PC-9 (cell line): ENCODE data around the gene PCED1B. TPM values are rescaled to one million over a fixed set of nuclear protein-coding genes. Genes with fewer than 3 reads are reported as not detected.

Experiments
- BruUV-seq: library from RNA; stranded (reverse); fragments of 400-500 nt; replicated peaks from 2 replicates; lab custom pipeline; 2021; lab: Mats Ljungman, UMichigan
- CTCF ChIA-PET: fragments of 300-600 bp; sonication (Branson Sonifier 250); formaldehyde crosslinking; loops from one replicate; lab custom pipeline; 2022; ENCODE audit warnings: antibody characterized with exemption; lab: Charles Lee
- POLR2A ChIA-PET: fragments of 300-600 bp; sonication (Branson Sonifier 250); formaldehyde crosslinking; loops from one replicate; lab custom pipeline; 2022; ENCODE audit warnings: antibody characterized with exemption; ENCODE audit not compliant: unreplicated experiment; lab: Charles Lee
- DNase-seq, 2 experiments: peaks; one replicate each; pipeline versions ENCODE4 v3.0.0 to v3.0.0-alpha.2; 2015 to 2022; ENCODE audit warnings: mixed read lengths in 1 of 2
- H2AFZ ChIP-seq: fragments of 200-600 bp; sonication (generic); 2 replicates; pipeline ENCODE4 v1.8.1; 2017; ENCODE audit warnings: antibody characterized with exemption
- H3F3A ChIP-seq: fragments of 200-600 bp; sonication (generic); 2 replicates; pipeline ENCODE4 v1.8.1; 2017; ENCODE audit warnings: antibody characterized with exemption, mild to moderate bottlenecking, low read depth; ENCODE audit not compliant: insufficient read depth
- H3K27ac ChIP-seq: fragments of 200-600 bp; sonication (generic); 2 replicates; pipeline ENCODE4 v1.6.1; 2016; ENCODE audit warnings: mixed run types
- H3K27me3 ChIP-seq: fragments of 200-600 bp; sonication (generic); 2 replicates; pipeline ENCODE4 v1.6.1; 2016; ENCODE audit warnings: low read depth, mixed run types; ENCODE audit not compliant: insufficient read depth
- H3K36me3 ChIP-seq: fragments of 200-600 bp; sonication (generic); 2 replicates; pipeline ENCODE4 v1.6.1; 2016; ENCODE audit warnings: low read depth, mixed run types
- H3K4me1 ChIP-seq: fragments of 200-600 bp; sonication (generic); replicated peaks from 2 replicates; pipeline ENCODE4 v1.6.1; 2016; ENCODE audit warnings: mixed run types; ENCODE audit not compliant: insufficient read depth
- H3K4me2 ChIP-seq: fragments of 200-600 bp; sonication (generic); 2 replicates; pipeline ENCODE4 v1.6.1; 2017; ENCODE audit warnings: mixed run types
- H3K4me3 ChIP-seq: fragments of 200-600 bp; sonication (generic); 2 replicates; pipeline ENCODE4 v1.6.1; 2016; ENCODE audit warnings: mixed run types
- H3K79me2 ChIP-seq: fragments of 200-600 bp; sonication (generic); 2 replicates; pipeline ENCODE4 v1.6.1; 2017; ENCODE audit warnings: low read depth, mixed run types
- H3K9me2 ChIP-seq: fragments of 200-600 bp; sonication (generic); 2 replicates; pipeline ENCODE4 v1.8.1; 2017; ENCODE audit warnings: mild to moderate bottlenecking; ENCODE audit not compliant: insufficient read depth
- H3K9me3 ChIP-seq: fragments of 200-600 bp; sonication (generic); 2 replicates; pipeline ENCODE4 v1.8.1; 2016; ENCODE audit warnings: low read depth; ENCODE audit not compliant: insufficient read depth
- H4K20me1 ChIP-seq: fragments of 200-600 bp; sonication (generic); 2 replicates; pipeline ENCODE4 v1.8.1; 2017; ENCODE audit not compliant: insufficient read depth
- EZH2 ChIP-seq: fragments of 200-600 bp; sonication (generic); IDR thresholded peaks from 2 replicates; pipeline ENCODE4 v1.8.0; 2017; ENCODE audit warnings: antibody characterized with exemption, low read depth
- intact Hi-C: fragments of 100-400 bp; cut with micrococcal nuclease; formaldehyde crosslinking; loops from one replicate; pipeline ENCODE4 v1.10.0; 2022; ENCODE audit not compliant: unreplicated experiment
- total RNA-seq: library from RNA; stranded (reverse); gene quantifications from 2 replicates; pipeline ENCODE4 v1.2.3, GENCODE V29; 2021
- TF ChIP-seq, protein P1 (sequence below): fragments of 200-600 bp; sonication (generic); conservative IDR thresholded peaks from 2 replicates; pipeline ENCODE4 v1.6.1; 2017; ENCODE audit warnings: mixed run types, antibody characterized with exemption, mild to moderate bottlenecking, moderate library complexity

The PCED1B gene
- total RNA-seq, 1 experiment from 2014 or later, result 11.2 TPM

DNA sequence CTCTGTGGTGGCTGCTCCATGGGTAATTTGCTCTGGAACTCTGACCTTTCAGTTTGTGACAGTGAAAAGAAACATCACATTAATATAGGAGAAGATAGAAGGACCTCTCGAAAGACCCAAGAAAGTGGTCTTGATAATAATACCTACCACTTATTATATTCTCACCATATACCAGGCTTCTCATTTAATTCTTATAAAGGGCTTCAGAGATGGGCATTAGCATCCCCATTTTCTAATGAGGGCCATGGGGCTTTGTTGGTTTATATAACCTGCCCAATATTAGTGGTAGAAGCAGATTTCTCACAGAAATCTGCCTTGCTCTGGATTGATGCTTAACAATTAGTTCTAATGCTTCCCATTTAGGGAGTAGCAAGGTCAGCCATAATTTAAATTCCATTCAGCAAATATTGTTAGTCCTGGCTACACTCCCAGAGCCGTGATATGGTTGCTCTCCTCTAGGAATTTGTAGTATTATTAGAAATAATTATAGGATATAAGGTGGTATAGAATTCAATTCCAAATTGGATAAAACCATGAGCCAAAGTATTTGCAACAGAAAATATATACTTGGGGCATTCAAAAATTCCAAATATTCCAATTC is 7.8 kb downstream of the PCED1B start:
- no peak for DNase-seq
- H3K36me3 ChIP-seq, result 0 out of 2 replicates have a peak, but pooled peaks cover 15% of the 10 kb centered on the region
- no peak overlapping the region for H3K4me3 ChIP-seq
- no peaks in the 10 kb centered on the region for H3K9me2 ChIP-seq
- H3K79me2 ChIP-seq, result peaks cover 24% of the 10 kb centered on the region
- CTCF ChIA-PET, result no interaction called here
- POLR2A ChIA-PET, result interaction anchor here (0.7 kb wide), 1 partner anchor 1863 kb away, joined by 3 read pairs; no protein-coding TSS in a partner anchor
- H3K27ac ChIP-seq, result no peak overlapping the region
- H3K27me3 ChIP-seq, result no peaks in the 10 kb centered on the region
- H3K4me2 ChIP-seq, result no peak overlapping the region
- no peak overlapping the region for H2AFZ ChIP-seq
- H3K9me3 ChIP-seq, result peaks cover 9% of the 10 kb centered on the region; the same call in 1 of the 2 replicates
- no TSS peak for BruUV-seq
- H4K20me1 ChIP-seq, result no peaks in the 10 kb centered on the region
- peaks cover 27% of the 10 kb centered on the region for H3K4me1 ChIP-seq
- peaks cover 18% of the 10 kb centered on the region for H3F3A ChIP-seq
- intact Hi-C loops, result no loop called here
- TF ChIP-seq, protein P1, sequence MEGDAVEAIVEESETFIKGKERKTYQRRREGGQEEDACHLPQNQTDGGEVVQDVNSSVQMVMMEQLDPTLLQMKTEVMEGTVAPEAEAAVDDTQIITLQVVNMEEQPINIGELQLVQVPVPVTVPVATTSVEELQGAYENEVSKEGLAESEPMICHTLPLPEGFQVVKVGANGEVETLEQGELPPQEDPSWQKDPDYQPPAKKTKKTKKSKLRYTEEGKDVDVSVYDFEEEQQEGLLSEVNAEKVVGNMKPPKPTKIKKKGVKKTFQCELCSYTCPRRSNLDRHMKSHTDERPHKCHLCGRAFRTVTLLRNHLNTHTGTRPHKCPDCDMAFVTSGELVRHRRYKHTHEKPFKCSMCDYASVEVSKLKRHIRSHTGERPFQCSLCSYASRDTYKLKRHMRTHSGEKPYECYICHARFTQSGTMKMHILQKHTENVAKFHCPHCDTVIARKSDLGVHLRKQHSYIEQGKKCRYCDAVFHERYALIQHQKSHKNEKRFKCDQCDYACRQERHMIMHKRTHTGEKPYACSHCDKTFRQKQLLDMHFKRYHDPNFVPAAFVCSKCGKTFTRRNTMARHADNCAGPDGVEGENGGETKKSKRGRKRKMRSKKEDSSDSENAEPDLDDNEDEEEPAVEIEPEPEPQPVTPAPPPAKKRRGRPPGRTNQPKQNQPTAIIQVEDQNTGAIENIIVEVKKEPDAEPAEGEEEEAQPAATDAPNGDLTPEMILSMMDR, result no peak
- TF ChIP-seq EZH2, result no peak

GRCh38 chr12:47088021-47088944 is 8.9 kb downstream of the PCED1B start:
- intact Hi-C loops, result no loop called here

DNA sequence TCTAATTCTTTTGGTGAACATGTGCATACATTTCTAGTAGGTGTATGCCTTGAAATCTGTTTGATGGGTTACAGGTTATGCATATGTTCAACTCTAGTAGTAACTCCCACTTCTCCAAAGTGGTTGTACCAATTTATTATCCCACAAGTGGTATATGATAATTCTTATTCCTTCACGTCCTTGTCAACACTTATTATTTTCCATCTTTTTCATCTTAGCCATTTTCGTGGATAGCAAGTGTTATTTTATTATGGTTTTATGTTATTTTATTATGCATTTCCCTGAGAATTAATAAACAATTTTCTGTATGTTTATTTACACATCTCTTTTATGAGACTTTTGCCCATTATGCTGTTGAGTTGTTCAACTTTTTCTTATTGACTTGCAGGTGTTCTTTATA is 11.6 kb downstream of the PCED1B start:
- POLR2A ChIA-PET, result no interaction called here
- Histone ChIP-seq H3K36me3 (0 out of 2 replicates have a peak, but pooled peaks cover 10% of the 10 kb centered on the region), H3K9me3 (peaks cover 17% of the 10 kb centered on the region; the same call in 1 of the 2 replicates), H2AFZ (no peak overlapping the region), H3K27ac (no peak overlapping the region), H3K4me2 (no peak overlapping the region), H4K20me1 (no peaks in the 10 kb centered on the region), H3K9me2 (no peaks in the 10 kb centered on the region), H3K79me2 (0 out of 2 replicates have a peak, but pooled peaks cover 7% of the 10 kb centered on the region), H3K4me3 (no peak overlapping the region), H3K4me1 (peaks cover 19% of the 10 kb centered on the region), H3K27me3 (no peaks in the 10 kb centered on the region), H3F3A (peaks cover 8% of the 10 kb centered on the region)
- CTCF ChIA-PET, result no interaction called here
- BruUV-seq, result no TSS peak
- no peak for TF ChIP-seq EZH2
- TF ChIP-seq, protein P1, result no peak
- intact Hi-C loops, result no loop called here
- DNase-seq, result no peak

More at GRCh38 chr12:47088021-47088944, 8.9 kb downstream of the PCED1B start:
- H3K4me2 ChIP-seq, result no peak overlapping the region
- H3K27me3 ChIP-seq, result no peaks in the 10 kb centered on the region
- H3K79me2 ChIP-seq, result peaks cover 19% of the 10 kb centered on the region
- H3K36me3 ChIP-seq, result 0 out of 2 replicates have a peak, but pooled peaks cover 15% of the 10 kb centered on the region
- no peak overlapping the region for H3K27ac ChIP-seq
- H3K9me2 ChIP-seq, result no peaks in the 10 kb centered on the region
- ChIA-PET POLR2A (no interaction called here), CTCF (no interaction called here)
- DNase-seq, result no peak
- no TSS peak for BruUV-seq
- H3K4me3 ChIP-seq, result no peak overlapping the region
- peaks cover 17% of the 10 kb centered on the region for H3K4me1 ChIP-seq
- no peaks in the 10 kb centered on the region for H4K20me1 ChIP-seq
- H3K9me3 ChIP-seq, result peaks cover 15% of the 10 kb centered on the region; the same call in 1 of the 2 replicates
- TF ChIP-seq EZH2, result no peak
- TF ChIP-seq, protein P1, result no peak
- H3F3A ChIP-seq, result peaks cover 9% of the 10 kb centered on the region
- H2AFZ ChIP-seq, result no peak overlapping the region
